ENCODE results near the gene EXTL2.

EXTL2 gene

DNA sequence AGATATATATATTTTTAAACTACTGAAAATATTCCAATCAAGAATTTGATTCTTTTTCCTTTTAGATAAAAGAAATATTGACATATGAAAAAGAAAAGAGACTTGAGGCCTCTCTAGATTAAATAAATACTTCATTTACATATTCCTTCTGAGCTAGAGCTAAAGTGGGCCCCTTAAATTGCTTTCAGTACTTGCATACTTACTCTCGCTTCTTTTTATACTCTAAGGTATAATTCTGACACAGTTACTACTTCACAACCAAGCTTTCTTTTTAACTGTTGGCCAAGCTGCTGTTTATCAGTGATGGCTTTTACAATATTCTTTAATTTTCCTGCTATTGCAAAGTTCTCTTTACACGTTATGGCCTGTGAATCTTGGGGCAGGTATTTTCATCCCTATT lies 24.6 kb downstream of the EXTL2 start:
- no peak overlapping the region for H3K4me3 ChIP-seq
- H3K27ac ChIP-seq = no peak overlapping the region
- DNase-seq (ENCODE audit: low spot score) = no peak
- TF ChIP-seq, protein P1, sequence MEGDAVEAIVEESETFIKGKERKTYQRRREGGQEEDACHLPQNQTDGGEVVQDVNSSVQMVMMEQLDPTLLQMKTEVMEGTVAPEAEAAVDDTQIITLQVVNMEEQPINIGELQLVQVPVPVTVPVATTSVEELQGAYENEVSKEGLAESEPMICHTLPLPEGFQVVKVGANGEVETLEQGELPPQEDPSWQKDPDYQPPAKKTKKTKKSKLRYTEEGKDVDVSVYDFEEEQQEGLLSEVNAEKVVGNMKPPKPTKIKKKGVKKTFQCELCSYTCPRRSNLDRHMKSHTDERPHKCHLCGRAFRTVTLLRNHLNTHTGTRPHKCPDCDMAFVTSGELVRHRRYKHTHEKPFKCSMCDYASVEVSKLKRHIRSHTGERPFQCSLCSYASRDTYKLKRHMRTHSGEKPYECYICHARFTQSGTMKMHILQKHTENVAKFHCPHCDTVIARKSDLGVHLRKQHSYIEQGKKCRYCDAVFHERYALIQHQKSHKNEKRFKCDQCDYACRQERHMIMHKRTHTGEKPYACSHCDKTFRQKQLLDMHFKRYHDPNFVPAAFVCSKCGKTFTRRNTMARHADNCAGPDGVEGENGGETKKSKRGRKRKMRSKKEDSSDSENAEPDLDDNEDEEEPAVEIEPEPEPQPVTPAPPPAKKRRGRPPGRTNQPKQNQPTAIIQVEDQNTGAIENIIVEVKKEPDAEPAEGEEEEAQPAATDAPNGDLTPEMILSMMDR (IDR thresholded peaks at IDR 0.05) = no peak

DNA sequence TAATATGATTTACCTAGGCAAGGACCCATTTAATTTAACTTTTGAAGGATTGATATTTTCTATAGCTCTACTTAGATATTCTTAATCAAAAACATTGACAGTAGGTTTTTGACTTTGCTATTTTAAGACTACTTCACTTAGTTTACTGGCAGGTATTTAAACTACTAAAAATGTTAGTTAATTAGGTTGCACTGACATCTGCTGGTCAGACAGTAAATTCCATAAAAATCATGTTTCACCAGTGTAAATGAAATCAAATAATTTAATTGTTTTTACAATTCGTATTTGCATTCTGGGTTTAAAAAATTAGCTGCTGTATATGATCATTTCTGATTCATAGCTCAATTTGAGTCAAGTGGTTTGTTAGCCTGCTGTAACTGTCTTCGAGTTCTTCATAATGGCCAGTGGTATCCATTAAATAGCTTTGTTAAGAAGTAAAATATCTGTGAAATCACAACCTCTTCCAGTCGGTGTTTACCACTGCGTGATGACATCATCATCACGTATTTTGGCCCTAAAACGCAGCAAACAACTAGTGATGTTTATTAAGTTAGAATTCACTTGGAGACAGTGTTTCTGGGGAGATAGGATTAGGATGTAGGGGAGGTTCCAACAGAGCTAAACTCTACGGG lies 26.2 kb downstream of the EXTL2 start:
- DNase-seq (ENCODE audit: low spot score) = no peak
- TF ChIP-seq, protein P1 (IDR thresholded peaks at IDR 0.05) = peak; percentile 59
- Histone ChIP-seq H3K4me3 (no peak overlapping the region), H3K27ac (no peak overlapping the region)

- Histone ChIP-seq H3K4me3 (no peak overlapping the region), H3K27ac (peak overlapping the region in 1 of 2 donors; percentile 12)
- no peak for DNase-seq (ENCODE audit: low spot score)
- TF ChIP-seq, protein P1 (IDR thresholded peaks at IDR 0.05) = no peak
Measured at GRCh38 chr1:100866901-100867206, 27.8 kb downstream of the EXTL2 start.

- H3K4me3 ChIP-seq = peak overlapping the region; percentile 21
- TF ChIP-seq, protein P1 (IDR thresholded peaks at IDR 0.05) = peak; percentile 42
- H3K27ac ChIP-seq = peak overlapping the region in 1 of 2 donors; percentile 12
- DNase-seq (ENCODE audit: low spot score) = no peak
Measured at GRCh38 chr1:100866041-100866900, 28.4 kb downstream of the EXTL2 start.

DNA sequence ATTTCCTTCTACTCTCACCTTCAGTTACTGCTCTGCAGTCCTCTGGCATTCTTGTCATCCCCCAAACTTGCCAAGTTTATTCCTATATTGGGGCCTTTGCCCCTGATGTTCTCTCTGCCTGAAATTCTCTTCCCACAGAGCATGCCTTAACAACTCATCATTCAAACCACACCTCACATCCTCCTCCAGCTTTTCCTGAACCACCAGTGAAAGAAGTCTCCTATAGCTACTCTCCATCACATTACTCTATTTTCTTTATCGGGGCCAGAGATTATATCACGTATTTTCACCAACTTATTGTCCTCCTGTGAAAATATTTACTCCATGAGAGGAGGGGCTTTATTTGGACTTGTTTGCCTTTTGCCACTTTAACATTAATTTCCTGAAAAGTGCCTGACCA lies 32.1 kb downstream of the EXTL2 start:
- no peak overlapping the region for H3K4me3 ChIP-seq
- DNase-seq (ENCODE audit: low spot score) = no peak
- TF ChIP-seq, protein P1 (IDR thresholded peaks at IDR 0.05) = no peak
- H3K27ac ChIP-seq = no peak overlapping the region

DNA sequence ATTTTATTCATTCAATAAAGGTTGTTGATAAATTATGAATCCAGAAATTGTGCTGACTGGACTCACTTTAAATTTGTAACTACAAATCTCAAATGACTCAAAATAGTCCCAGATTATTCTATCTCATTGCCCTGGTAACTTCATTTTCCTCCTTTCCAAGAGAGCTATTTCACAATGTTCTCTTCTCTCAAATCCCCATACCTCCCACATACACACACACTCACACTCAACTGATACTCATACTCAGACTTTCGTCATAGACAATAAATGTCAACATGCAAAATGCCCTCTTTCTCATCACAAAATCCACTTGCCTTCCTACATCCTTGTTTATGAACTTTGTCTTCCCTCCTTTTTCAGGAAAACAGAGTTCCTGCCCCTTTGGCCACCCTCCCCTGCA lies 33.3 kb downstream of the EXTL2 start:
- Histone ChIP-seq H3K27ac (no peak overlapping the region), H3K4me3 (no peak overlapping the region)
- DNase-seq (ENCODE audit: low spot score) = no peak
- TF ChIP-seq, protein P1 (IDR thresholded peaks at IDR 0.05) = no peak

Measured in coronary artery (tissue), 2 donors.